MM.1S (cell line): ENCODE measurements around the gene HTR2B.

Source experiments
- DNase-seq: peaks from one replicate; pipeline ENCODE4 v3.0.0-alpha.2; 2015
- H2AFZ ChIP-seq: fragments of 300-600 bp; sonication (generic); 2 replicates; pipeline ENCODE4 v1.6.0; 2016; ENCODE audit warnings: antibody characterized with exemption, low read length
- H3F3A ChIP-seq: fragments of 300-600 bp; sonication (generic); 2 replicates; pipeline ENCODE4 v1.6.1; 2016; ENCODE audit warnings: mild to moderate bottlenecking, antibody characterized with exemption, low read length, moderate library complexity, mixed read lengths; ENCODE audit not compliant: insufficient read depth
- H3K27ac ChIP-seq: fragments of 300-600 bp; sonication (generic); 2 replicates; pipeline ENCODE4 v1.5.1; 2016; ENCODE audit warnings: mild to moderate bottlenecking, low read length
- H3K27me3 ChIP-seq: fragments of 300-600 bp; sonication (generic); replicated peaks from 2 replicates; pipeline ENCODE4 v1.6.0; 2016; ENCODE audit warnings: low read length; ENCODE audit not compliant: insufficient read depth
- H3K36me3 ChIP-seq: fragments of 300-600 bp; sonication (generic); replicated peaks from 2 replicates; pipeline ENCODE4 v1.6.1; 2016; ENCODE audit warnings: mild to moderate bottlenecking, low read length, mixed read lengths; ENCODE audit not compliant: insufficient read depth
- H3K4me1 ChIP-seq: fragments of 300-600 bp; sonication (generic); 2 replicates; pipeline ENCODE4 v1.6.1; 2016; ENCODE audit warnings: low read length, mixed read lengths
- H3K4me2 ChIP-seq: fragments of 300-600 bp; sonication (generic); 2 replicates; pipeline ENCODE4 v1.6.0; 2016; ENCODE audit warnings: low read depth, low read length
- H3K4me3 ChIP-seq: fragments of 300-600 bp; sonication (generic); 2 replicates; pipeline ENCODE4 v1.5.1; 2016; ENCODE audit warnings: low read length, mixed read lengths
- H3K79me2 ChIP-seq: fragments of 300-600 bp; sonication (generic); 2 replicates; pipeline ENCODE4 v1.6.1; 2016; ENCODE audit warnings: mixed run types, low read length, mixed read lengths
- H3K9ac ChIP-seq: fragments of 300-600 bp; sonication (generic); 2 replicates; pipeline ENCODE4 v1.6.1; 2016; ENCODE audit warnings: low read length, mixed read lengths
- H3K9me2 ChIP-seq: fragments of 300-600 bp; sonication (generic); replicated peaks from 2 replicates; pipeline ENCODE4 v1.6.1; 2016; ENCODE audit warnings: mild to moderate bottlenecking, low read length, mixed read lengths; ENCODE audit not compliant: insufficient read depth
- H3K9me3 ChIP-seq: fragments of 300-600 bp; sonication (generic); replicated peaks from 2 replicates; pipeline ENCODE4 v1.6.1; 2016; ENCODE audit warnings: mild to moderate bottlenecking, low read length, mixed read lengths; ENCODE audit not compliant: insufficient read depth
- H4K20me1 ChIP-seq: fragments of 300-600 bp; sonication (generic); 2 replicates; pipeline ENCODE4 v1.6.1; 2016; ENCODE audit warnings: mild to moderate bottlenecking, low read length, moderate library complexity, mixed read lengths; ENCODE audit not compliant: insufficient read depth
- EZH2 ChIP-seq: fragments of 300-600 bp; sonication (generic); optimal IDR thresholded peaks from 2 replicates; pipeline ENCODE3; 2017; ENCODE audit warnings: low read depth, mild to moderate bottlenecking, antibody characterized with exemption, low read length, mixed read lengths
- EZH2phosphoT487 ChIP-seq: fragments of 300-600 bp; sonication (generic); IDR thresholded peaks from 2 replicates; pipeline ENCODE4 v1.6.1; 2018; ENCODE audit warnings: antibody characterized with exemption, low read length
- TF ChIP-seq, protein P1 (sequence below): fragments of 300-600 bp; sonication (generic); IDR thresholded peaks from 2 replicates; pipeline ENCODE4 v1.5.1; 2016; ENCODE audit warnings: antibody characterized with exemption, low read length, mixed read lengths

Gene HTR2B

DNA sequence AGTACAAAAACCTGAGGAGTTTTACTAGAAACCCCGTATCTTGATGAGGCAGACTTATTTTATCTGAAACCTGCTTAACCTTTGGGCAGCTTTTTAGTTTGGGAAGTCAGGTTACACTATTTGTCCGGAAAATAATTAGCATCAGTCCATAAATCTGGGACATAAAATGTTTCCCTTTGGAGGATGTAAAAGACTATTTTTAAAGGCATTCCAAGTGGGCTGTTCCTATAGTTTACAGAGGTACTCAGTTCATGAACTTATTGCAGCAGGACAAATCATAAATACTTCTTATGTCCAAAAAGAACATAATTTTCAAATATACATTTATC, 6.3 kb downstream of the HTR2B start:
- peaks cover 18% of the 10 kb centered on the region for H3K79me2 ChIP-seq
- no peak overlapping the region for H3K4me3 ChIP-seq
- no peak overlapping the region for H3K4me2 ChIP-seq
- H2AFZ ChIP-seq, result no peak overlapping the region
- no peak overlapping the region for H3K27ac ChIP-seq
- H3K27me3 ChIP-seq, result no peaks in the 10 kb centered on the region
- TF ChIP-seq EZH2phosphoT487, result no peak
- TF ChIP-seq EZH2, result no peak
- TF ChIP-seq, protein P1, sequence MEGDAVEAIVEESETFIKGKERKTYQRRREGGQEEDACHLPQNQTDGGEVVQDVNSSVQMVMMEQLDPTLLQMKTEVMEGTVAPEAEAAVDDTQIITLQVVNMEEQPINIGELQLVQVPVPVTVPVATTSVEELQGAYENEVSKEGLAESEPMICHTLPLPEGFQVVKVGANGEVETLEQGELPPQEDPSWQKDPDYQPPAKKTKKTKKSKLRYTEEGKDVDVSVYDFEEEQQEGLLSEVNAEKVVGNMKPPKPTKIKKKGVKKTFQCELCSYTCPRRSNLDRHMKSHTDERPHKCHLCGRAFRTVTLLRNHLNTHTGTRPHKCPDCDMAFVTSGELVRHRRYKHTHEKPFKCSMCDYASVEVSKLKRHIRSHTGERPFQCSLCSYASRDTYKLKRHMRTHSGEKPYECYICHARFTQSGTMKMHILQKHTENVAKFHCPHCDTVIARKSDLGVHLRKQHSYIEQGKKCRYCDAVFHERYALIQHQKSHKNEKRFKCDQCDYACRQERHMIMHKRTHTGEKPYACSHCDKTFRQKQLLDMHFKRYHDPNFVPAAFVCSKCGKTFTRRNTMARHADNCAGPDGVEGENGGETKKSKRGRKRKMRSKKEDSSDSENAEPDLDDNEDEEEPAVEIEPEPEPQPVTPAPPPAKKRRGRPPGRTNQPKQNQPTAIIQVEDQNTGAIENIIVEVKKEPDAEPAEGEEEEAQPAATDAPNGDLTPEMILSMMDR, result no peak
- no peaks in the 10 kb centered on the region for H3F3A ChIP-seq
- DNase-seq, result no peak
- H3K9me3 ChIP-seq, result no peaks in the 10 kb centered on the region
- no peaks in the 10 kb centered on the region for H3K4me1 ChIP-seq
- H3K36me3 ChIP-seq, result no peaks in the 10 kb centered on the region; the same call in 1 of the 2 replicates
- no peaks in the 10 kb centered on the region; the same call in 1 of the 2 replicates for H4K20me1 ChIP-seq
- H3K9me2 ChIP-seq, result no peaks in the 10 kb centered on the region
- H3K9ac ChIP-seq, result no peak overlapping the region

DNA sequence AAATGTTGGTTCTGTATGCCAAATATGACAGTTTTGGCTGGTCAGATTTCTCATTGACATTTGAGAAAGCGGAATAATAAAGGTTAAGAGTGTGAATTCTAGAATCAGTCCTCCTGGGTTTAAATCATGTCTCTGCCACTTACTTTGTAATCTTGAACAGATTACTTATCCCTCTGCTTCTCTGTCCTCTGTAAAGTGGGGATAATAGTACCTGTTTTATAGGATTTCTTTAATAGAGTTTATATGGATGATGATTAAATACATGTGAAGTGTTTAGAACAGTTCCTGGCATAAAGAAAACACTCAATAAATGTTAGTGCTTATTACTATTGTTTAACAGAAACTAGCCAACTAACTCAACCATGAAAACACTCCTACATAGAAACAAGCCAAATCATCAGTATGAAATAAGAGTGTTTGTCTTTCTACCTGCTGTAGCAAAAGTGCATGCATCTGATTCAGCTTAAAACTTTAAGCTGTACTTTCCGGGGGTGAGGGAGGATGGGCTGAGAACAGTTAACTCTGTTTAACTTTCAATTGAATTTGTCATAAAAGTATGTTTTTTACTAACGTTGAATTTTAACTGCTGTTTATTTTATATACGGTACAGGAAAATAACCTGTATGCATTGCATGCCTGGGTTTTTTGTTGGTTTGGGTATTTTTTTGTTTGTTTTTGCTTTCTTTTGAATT, 6.8 kb downstream of the HTR2B start:
- Histone ChIP-seq H3K4me3 (no peak overlapping the region), H3K36me3 (no peaks in the 10 kb centered on the region; the same call in 1 of the 2 replicates), H3K79me2 (0 out of 2 replicates have a peak, but pooled peaks cover 13% of the 10 kb centered on the region), H4K20me1 (no peaks in the 10 kb centered on the region; the same call in 1 of the 2 replicates), H3K9me3 (no peaks in the 10 kb centered on the region), H3K4me2 (no peak overlapping the region), H3K9me2 (no peaks in the 10 kb centered on the region), H3K9ac (no peak overlapping the region), H3K4me1 (no peaks in the 10 kb centered on the region), H2AFZ (no peak overlapping the region), H3K27me3 (no peaks in the 10 kb centered on the region), H3F3A (no peaks in the 10 kb centered on the region), H3K27ac (no peak overlapping the region)
- no peak for DNase-seq
- TF ChIP-seq EZH2 (no peak), EZH2phosphoT487 (no peak)
- TF ChIP-seq, protein P1, result no peak

- H3K27ac ChIP-seq, result no peak overlapping the region
- TF ChIP-seq, protein P1, result no peak
- no peak for TF ChIP-seq EZH2
- TF ChIP-seq EZH2phosphoT487, result no peak
- H3K4me1 ChIP-seq, result no peaks in the 10 kb centered on the region
- no peak overlapping the region for H2AFZ ChIP-seq
- H3K4me2 ChIP-seq, result no peak overlapping the region
- no peaks in the 10 kb centered on the region for H3K27me3 ChIP-seq
- no peak for DNase-seq
- no peaks in the 10 kb centered on the region for H3K9me2 ChIP-seq
- no peak overlapping the region for H3K9ac ChIP-seq
- H3K4me3 ChIP-seq, result no peak overlapping the region
- H3K36me3 ChIP-seq, result no peaks in the 10 kb centered on the region; the same call in 1 of the 2 replicates
- H3K9me3 ChIP-seq, result no peaks in the 10 kb centered on the region
- H3F3A ChIP-seq, result no peaks in the 10 kb centered on the region
- no peaks in the 10 kb centered on the region; the same call in 1 of the 2 replicates for H4K20me1 ChIP-seq
- peaks cover 9% of the 10 kb centered on the region; the same call in 1 of the 2 replicates for H3K79me2 ChIP-seq
Observed at GRCh38 chr2:231117148-231117547, 7.7 kb downstream of the HTR2B start.
